K562 (cell line): ENCODE data around the gene ETV3. TPM values are rescaled to one million over a fixed set of nuclear protein-coding genes. Genes with fewer than 3 reads are reported as not detected.

Experiments used
- BCLAF1 ChIP-seq, 2 experiments: fragments of 450-650 bp in 1 of 2; IDR thresholded peaks; 2 replicates each; pipeline ENCODE4 v1.6.1; 2011 to 2017; ENCODE audit warnings: low read depth in 2 of 2, antibody characterized with exemption in 1 of 2, borderline replicate concordance in 1 of 2, low read length in 1 of 2, mild to moderate bottlenecking in 1 of 2, mixed read lengths in 1 of 2; ENCODE audit not compliant: control insufficient read depth in 1 of 2
- BRF1 ChIP-seq: IDR thresholded peaks from 3 replicates; pipeline ENCODE4 v1.6.1; 2011; ENCODE audit warnings: borderline replicate concordance, mild to moderate bottlenecking; ENCODE audit not compliant: insufficient read length; ENCODE audit errors: extremely low read depth
- C11orf30 ChIP-seq: fragments of 450-650 bp; IDR thresholded peaks from 2 replicates; pipeline ENCODE4 v1.6.1; 2016; ENCODE audit warnings: low read depth, mild to moderate bottlenecking
- CAMTA2 ChIP-seq: fragments of 250-450 bp; sonication (Bioruptor Pico); conservative IDR thresholded peaks from 2 replicates; pipeline ENCODE4 v1.5.1; 2022
- E2F6 ChIP-seq, 2 experiments: IDR thresholded peaks; 2 replicates each; pipeline ENCODE4 v1.6.1; 2011; ENCODE audit warnings: borderline replicate concordance in 1 of 2, control low read depth in 1 of 2, low read depth in 1 of 2, low read length in 1 of 2, mild to moderate bottlenecking in 1 of 2, mixed read lengths in 1 of 2, moderate library complexity in 1 of 2; ENCODE audit not compliant: insufficient read depth in 1 of 2, insufficient read length in 1 of 2, poor library complexity in 1 of 2, severe bottlenecking in 1 of 2; ENCODE audit errors: extremely low read depth in 1 of 2
- E2F8 ChIP-seq: fragments of 450-650 bp; IDR thresholded peaks from 2 replicates; pipeline ENCODE4 v1.7.1; 2018; ENCODE audit warnings: mild to moderate bottlenecking, low read depth; ENCODE audit not compliant: partially characterized antibody
- LARP7 ChIP-seq: fragments of 450-650 bp; IDR thresholded peaks from 2 replicates; pipeline ENCODE4 v1.6.1; 2016
- MYC ChIP-seq, 2 experiments: fragments of 250-450 bp in 1 of 2; sonication (Bioruptor Pico) in 1 of 2; IDR thresholded peaks; 2 replicates each; pipeline versions ENCODE4 v1.5.1 to v1.6.1; 2012 to 2021; ENCODE audit warnings: low read depth in 2 of 2, borderline replicate concordance in 1 of 2, improper control_type of control experiment in 1 of 2, low read length in 1 of 2, mild to moderate bottlenecking in 1 of 2, moderate library complexity in 1 of 2
- NCOA6 ChIP-seq: fragments of 450-650 bp; IDR thresholded peaks from 2 replicates; pipeline ENCODE4 v1.6.1; 2017; ENCODE audit warnings: mild to moderate bottlenecking
- SETDB1 ChIP-seq: IDR thresholded peaks from one replicate; pipeline ENCODE4 v1.6.1; 2012; ENCODE audit warnings: low read length, control low read depth, inconsistent platforms
- ZFP36 ChIP-seq: fragments of 150-350 bp; IDR thresholded peaks from 2 replicates; pipeline ENCODE4 v1.6.1; 2018; ENCODE audit warnings: low read length, low read depth; ENCODE audit not compliant: partially characterized antibody
- ZNF165 ChIP-seq: fragments of 250-450 bp; sonication (Bioruptor Pico); IDR thresholded peaks from 2 replicates; pipeline ENCODE4 v1.4.0; 2020; ENCODE audit warnings: borderline replicate concordance
- ZNF280B ChIP-seq: fragments of 250-450 bp; sonication (Bioruptor Pico); IDR thresholded peaks from 2 replicates; pipeline ENCODE4 v1.5.1; 2021; ENCODE audit warnings: mild to moderate bottlenecking
- ZNF592 ChIP-seq: fragments of 450-650 bp; IDR thresholded peaks from 2 replicates; pipeline ENCODE4 v1.6.1; 2017; ENCODE audit warnings: antibody characterized with exemption, mild to moderate bottlenecking
- polyA plus RNA-seq, 8 experiments: library from polyadenylated mRNA; depleted of rRNA in 4 of 8; stranded (reverse) in 5 of 8; unstranded in 3 of 8; fragments of >200 nt; fragmentation: Nextera tagmentation in 2 of 8; fragmentation: Illumina TruSeq in 1 of 8; extraction: Ambion mirVana in 2 of 8; extraction: Trizol in 1 of 8; gene quantifications; 2 replicates each; pipeline versions ENCODE4 v1.2.1 to v1.2.3, GENCODE V29; 2011 to 2014; ENCODE audit warnings: inconsistent platforms in 1 of 8, missing spikeins in 1 of 8
- total RNA-seq, 7 experiments: library from RNA; depleted of rRNA in 6 of 7; stranded (reverse); fragments of >200 nt in 6 of 7; fragmentation: Illumina TruSeq in 2 of 7; extraction: Trizol in 2 of 7; gene quantifications; 2 replicates each; pipeline versions ENCODE4 v1.2.1 to v1.2.3, GENCODE V29; 2011 to 2021; ENCODE audit warnings: low replicate concordance in 1 of 7

Gene ETV3
- total and polyA plus RNA-seq, 9 of the 15 experiments (the other 6 are each of a cell fraction or from before 2014, with no cell fraction given), result 3.1 to 16.0 (median 9.0) TPM

- TF ChIP-seq E2F6 (IDR thresholded peaks at IDR 0.05; ENCODE audit: borderline replicate concordance in 1 of 2, extremely low read depth in 1 of 2, insufficient read depth in 1 of 2, insufficient read length in 1 of 2, low read depth in 1 of 2, low read length in 1 of 2, poor library complexity in 1 of 2, severe bottlenecking in 1 of 2), result no peak
- TF ChIP-seq LARP7, result no peak
- TF ChIP-seq CAMTA2 (CRISPR knock-in tag), result no peak
- no peak for TF ChIP-seq C11orf30
- TF ChIP-seq ZNF165 (CRISPR knock-in tag), result no peak
- no peak for TF ChIP-seq E2F8
- TF ChIP-seq ZNF592, result no peak
- no peak for TF ChIP-seq NCOA6
- no peak for TF ChIP-seq BCLAF1 (IDR thresholded peaks at IDR 0.05; ENCODE audit: borderline replicate concordance in 1 of 2, control insufficient read depth in 1 of 2, low read depth in 2 of 2, low read length in 1 of 2)
- no peak for TF ChIP-seq ZFP36
- no peak for TF ChIP-seq BRF1
- TF ChIP-seq MYC (IDR thresholded peaks at IDR 0.05; ENCODE audit: low read depth, low read length), result no peak
- no peak for TF ChIP-seq MYC (CRISPR knock-in tag; IDR thresholded peaks at IDR 0.05; ENCODE audit: borderline replicate concordance, low read depth)
- TF ChIP-seq ZNF280B (CRISPR knock-in tag), result no peak
- no peak for TF ChIP-seq SETDB1
These were observed 17.9 kb upstream of the ETV3 start (continued) for GRCh38 chr1:157156058-157156541.
